Upper lobe of left lung (tissue), 6 donors: ENCODE data around the gene GPR149. TPM values are rescaled to one million over a fixed set of nuclear protein-coding genes. Genes with fewer than 3 reads are reported as not detected.
A peak's percentile ranks its signal among the peaks of the same experiment; 100 is the strongest.

Source experiments
- ATAC-seq, 2 donors: fragments of 200-7000 bp; cut with Tn5 transposase; one replicate each; pipeline ENCODE4 v1.9.1; 2022; ENCODE audit warnings: mild to moderate bottlenecking in 2 of 2, moderate library complexity in 2 of 2; ENCODE audit not compliant: low FRiP score in 2 of 2
- DNase-seq, 2 donors: peaks; one replicate each; pipeline ENCODE4 v3.0.0-alpha.2; 2019 to 2020
- H3K27ac ChIP-seq, 4 donors: fragments of 200-600 bp; sonication (generic); one replicate each; pipeline ENCODE4 v1.5.1; 2016 to 2019
- H3K27me3 ChIP-seq, 4 donors: fragments of 200-600 bp; sonication (generic); one replicate each; pipeline ENCODE4 v1.5.1; 2017 to 2019
- H3K36me3 ChIP-seq, 4 donors: fragments of 200-600 bp; sonication (generic); one replicate each; pipeline ENCODE4 v1.5.1; 2016 to 2019
- H3K4me1 ChIP-seq, 4 donors: fragments of 200-600 bp; sonication (generic); one replicate each; pipeline ENCODE4 v1.5.1; 2018 to 2019
- H3K4me3 ChIP-seq, 4 donors: fragments of 200-600 bp; sonication (generic); one replicate each; pipeline ENCODE4 v1.5.1; 2017 to 2019; ENCODE audit warnings: mild to moderate bottlenecking in 2 of 4, moderate library complexity in 1 of 4
- H3K9me3 ChIP-seq, 4 donors: fragments of 200-600 bp; sonication (generic); one replicate each; pipeline ENCODE4 v1.5.1; 2018 to 2019
- CTCF ChIP-seq, 6 experiments: fragments of 450-650 bp in 4 of 6; fragments of 200-600 bp in 2 of 6; sonication (generic) in 2 of 6; IDR thresholded peaks; one replicate each; pipeline ENCODE4 v1.5.1; 2016 to 2019; ENCODE audit warnings: antibody characterized with exemption in 6 of 6
- EP300 ChIP-seq, 4 donors: sonication (generic); formaldehyde crosslinking; IDR thresholded peaks; one replicate each; pipeline ENCODE4 v1.5.1; 2017; ENCODE audit warnings: antibody characterized with exemption in 4 of 4, control low read depth in 2 of 4
- POLR2A ChIP-seq, 4 donors: fragments of 450-650 bp; IDR thresholded peaks; one replicate each; pipeline ENCODE4 v1.5.1; 2016 to 2017; ENCODE audit warnings: antibody characterized with exemption in 4 of 4, mild to moderate bottlenecking in 2 of 4
- POLR2AphosphoS5 ChIP-seq, 2 donors: sonication (generic); formaldehyde crosslinking; IDR thresholded peaks; one replicate each; pipeline ENCODE4 v1.5.1; 2017; ENCODE audit warnings: antibody characterized with exemption in 2 of 2
- WGBS, 2 donors: methylation state at CpG; one replicate each; pipeline ENCODE4 v1.1.5; 2017 to 2018; 5-methylcytosine and 5-hydroxymethylcytosine counted together
- total RNA-seq, 6 donors: library from RNA; depleted of rRNA in 4 of 6; stranded (reverse); fragments of >200 nt in 4 of 6; gene quantifications; one replicate each; pipeline versions ENCODE4 v1.1.0 to v1.2.1, GENCODE V29; 2016 to 2021
- donor health status: DM: no; HTN: no; CAD: no; lungs with moderate emphysema.
- donor health status: DM: no; HTN: yes; CAD: no; lungs with severe emphysema.

The GPR149 gene
- total RNA-seq, 6 donors from 2014 or later, result not detected

- no peaks in the 10 kb centered on the region for H3K27me3 ChIP-seq
- WGBS, 2 donors, result 59 to 74% methylated on average over 3 of the region's 3 CpGs
- H3K27ac ChIP-seq, result peak overlapping the region; percentile 91 to 99 (median 96)
- H3K4me3 ChIP-seq, result peak overlapping the region in 3 of 4 donors; percentile 58 to 84 (median 77)
- ATAC-seq, result no peak
- DNase-seq, result no peak
- no peaks in the 10 kb centered on the region for H3K9me3 ChIP-seq
- H3K36me3 ChIP-seq, result no peaks in the 10 kb centered on the region
- H3K4me1 ChIP-seq, result peaks cover 26 to 41% (median 33%) of the 10 kb centered on the region in 4 donors
- TF ChIP-seq CTCF (IDR thresholded peaks at IDR 0.05) (no peak), POLR2A (IDR thresholded peaks at IDR 0.05) (no peak), EP300 (IDR thresholded peaks at IDR 0.05) (peak in 1 of 4 donors; percentile 11)
These were observed 105.1 kb downstream of the GPR149 start for GRCh38 chr3:154324919-154325318.

- no peaks in the 10 kb centered on the region for H3K27me3 ChIP-seq
- peak in 2 of 4 donors; percentile 81 to 85 for TF ChIP-seq POLR2A (IDR thresholded peaks at IDR 0.05)
- TF ChIP-seq POLR2AphosphoS5 (IDR thresholded peaks at IDR 0.05), result peak; percentile 90 to 91
- no peak for TF ChIP-seq CTCF (IDR thresholded peaks at IDR 0.05)
- TF ChIP-seq EP300 (IDR thresholded peaks at IDR 0.05), result peak in 1 of 4 donors; percentile 35
- H3K27ac ChIP-seq, result peak within 1 kb of the TSS; percentile 91 to 99 (median 96)
- peak; percentile 88 to 94 for DNase-seq
- peak within 1 kb of the TSS; percentile 58 to 84 (median 80) for H3K4me3 ChIP-seq
- WGBS, 2 donors, result 0 to 1% methylated on average over 25 to 37 of the region's 45 CpGs
- H3K36me3 ChIP-seq, result no peaks in the 10 kb centered on the region
- H3K4me1 ChIP-seq, result peaks cover 26 to 49% (median 38%) of the 10 kb centered on the region in 4 donors
- no peaks in the 10 kb centered on the region for H3K9me3 ChIP-seq
- peak; percentile 93 to 99 for ATAC-seq
These were observed 105.9 kb downstream of the GPR149 start, which contains the start of gene DHX36 for GRCh38 chr3:154323891-154324738. Gene DHX36 (minus strand): TSS chr3:154324487. CDS start chr3:154324416, 71 bp downstream.

GRCh38 chr3:154316974-154317767, 112.8 kb downstream of the GPR149 start:
- 72 to 80% methylated on average over 5 of the region's 5 CpGs for WGBS, 2 donors
- no peak for TF ChIP-seq POLR2AphosphoS5 (IDR thresholded peaks at IDR 0.05)
- TF ChIP-seq POLR2A (IDR thresholded peaks at IDR 0.05), result no peak
- no peak for TF ChIP-seq EP300 (IDR thresholded peaks at IDR 0.05)
- TF ChIP-seq CTCF (IDR thresholded peaks at IDR 0.05), result no peak
- H3K4me3 ChIP-seq, result no peak overlapping the region
- H3K4me1 ChIP-seq, result peaks cover 22 to 52% (median 43%) of the 10 kb centered on the region in 4 donors
- no peak overlapping the region for H3K27ac ChIP-seq
- no peaks in the 10 kb centered on the region for H3K27me3 ChIP-seq
- DNase-seq (no peak), ATAC-seq (no peak)
- H3K36me3 ChIP-seq, result peaks cover 8 to 32% (median 17%) of the 10 kb centered on the region in 4 donors
- no peaks in the 10 kb centered on the region for H3K9me3 ChIP-seq

- peaks cover 11 to 57% (median 17%) of the 10 kb centered on the region in 4 donors for H3K36me3 ChIP-seq
- peaks cover 7 to 25% (median 24%) of the 10 kb centered on the region in 4 donors for H3K4me1 ChIP-seq
- DNase-seq (no peak), ATAC-seq (no peak)
- WGBS, 2 donors, result 97 to 98% methylated on average over 1 of the region's 1 CpG
- H3K27ac ChIP-seq, result no peak overlapping the region
- no peaks in the 10 kb centered on the region for H3K27me3 ChIP-seq
- TF ChIP-seq EP300 (IDR thresholded peaks at IDR 0.05) (no peak), POLR2AphosphoS5 (IDR thresholded peaks at IDR 0.05) (no peak), CTCF (IDR thresholded peaks at IDR 0.05) (no peak), POLR2A (IDR thresholded peaks at IDR 0.05) (no peak)
- no peaks in the 10 kb centered on the region for H3K9me3 ChIP-seq
- no peak overlapping the region for H3K4me3 ChIP-seq
These were observed 115.8 kb downstream of the GPR149 start for GRCh38 chr3:154314152-154314551.
